OCI-LY7 (cell line): ENCODE results near the gene ZNF892. TPM values are rescaled to one million over a fixed set of nuclear protein-coding genes. Genes with fewer than 3 reads are reported as not detected.
"Not testable (repeated sequence)": the region's sequence is repeated elsewhere in the genome, so short reads cannot be mapped to it uniquely, and the experiment has no call there.

Source experiments
- BruUV-seq: library from RNA; stranded (reverse); fragments of 400-500 nt; replicated peaks from 2 replicates; lab custom pipeline; 2021; lab: Mats Ljungman, UMichigan
- CTCF ChIA-PET: fragments of 300-600 bp; sonication (Branson Sonifier 250); formaldehyde crosslinking; loops from one replicate; lab custom pipeline; 2022; ENCODE audit warnings: antibody characterized with exemption; ENCODE audit not compliant: unreplicated experiment; lab: Charles Lee
- POLR2A ChIA-PET: fragments of 300-600 bp; sonication (Branson Sonifier 250); formaldehyde crosslinking; loops from one replicate; lab custom pipeline; 2022; ENCODE audit warnings: antibody characterized with exemption; lab: Charles Lee
- DNase-seq: peaks from one replicate; pipeline ENCODE4 v3.0.0-alpha.2; 2015; ENCODE audit warnings: low spot score
- H2AFZ ChIP-seq: fragments of 200-600 bp; sonication (generic), shearing (Covaris generic); 2 replicates; pipeline ENCODE4 v1.6.1; 2014; ENCODE audit warnings: mild to moderate bottlenecking, antibody characterized with exemption, low read length, moderate library complexity
- H3K27ac ChIP-seq: fragments of 200-600 bp; sonication (generic); 2 replicates; pipeline ENCODE4 v1.5.1; 2014; ENCODE audit warnings: mixed run types, low read depth, mild to moderate bottlenecking, moderate library complexity, low read length, inconsistent platforms; ENCODE audit not compliant: poor library complexity, severe bottlenecking
- H3K36me3 ChIP-seq: fragments of 200-600 bp; sonication (generic); 2 replicates; pipeline ENCODE4 v1.6.1; 2014; ENCODE audit warnings: mild to moderate bottlenecking, antibody characterized with exemption, low read length, moderate library complexity, mixed read lengths; ENCODE audit not compliant: insufficient read depth
- H3K4me1 ChIP-seq: fragments of 200-600 bp; sonication (generic); 2 replicates; pipeline ENCODE4 v1.5.1; 2014; ENCODE audit warnings: mild to moderate bottlenecking, low read length; ENCODE audit not compliant: insufficient read depth, poor library complexity, severe bottlenecking
- H3K4me2 ChIP-seq: fragments of 200-600 bp; sonication (generic); 2 replicates; pipeline ENCODE4 v1.6.1; 2014; ENCODE audit warnings: mild to moderate bottlenecking, low read length
- H3K4me3 ChIP-seq: fragments of 200-600 bp; sonication (generic); 2 replicates; pipeline ENCODE4 v1.5.1; 2014; ENCODE audit warnings: mild to moderate bottlenecking, low read depth, low read length; ENCODE audit not compliant: poor library complexity, severe bottlenecking
- H3K79me2 ChIP-seq: fragments of 200-600 bp; sonication (generic); 2 replicates; pipeline ENCODE4 v1.6.1; 2016; ENCODE audit warnings: low read depth, mild to moderate bottlenecking, low read length, moderate library complexity, mixed read lengths; ENCODE audit not compliant: insufficient read depth
- H3K9me2 ChIP-seq: fragments of 200-600 bp; sonication (generic); 2 replicates; pipeline ENCODE4 v1.6.1; 2016; ENCODE audit warnings: mild to moderate bottlenecking, low read length, mixed read lengths; ENCODE audit not compliant: insufficient read depth
- H3K9me3 ChIP-seq: fragments of 200-600 bp; sonication (generic); 2 replicates; pipeline ENCODE4 v1.6.1; 2014; ENCODE audit warnings: mild to moderate bottlenecking, mixed run types, low read length, mixed read lengths
- H4K20me1 ChIP-seq: fragments of 200-600 bp; sonication (generic); 2 replicates; pipeline ENCODE4 v1.6.1; 2014; ENCODE audit warnings: mild to moderate bottlenecking, antibody characterized with exemption, low read length, moderate library complexity, mixed read lengths; ENCODE audit not compliant: insufficient read depth
- CTCF ChIP-seq: fragments of 200-600 bp; sonication (generic); conservative IDR thresholded peaks from 2 replicates; pipeline ENCODE4 v1.5.1; 2014; ENCODE audit warnings: mild to moderate bottlenecking, antibody characterized with exemption, low read length, moderate library complexity, mixed read lengths
- EZH2phosphoT487 ChIP-seq: fragments of 200-600 bp; sonication (generic); IDR thresholded peaks from 2 replicates; pipeline ENCODE4 v1.6.1; 2018; ENCODE audit warnings: low read depth, borderline replicate concordance, mild to moderate bottlenecking, mixed run types, antibody characterized with exemption, low read length, moderate library complexity, mixed read lengths
- intact Hi-C: fragments of 100-400 bp; cut with micrococcal nuclease; formaldehyde crosslinking; loops from one replicate; pipeline ENCODE4 v1.10.0; 2022; ENCODE audit not compliant: unreplicated experiment
- total RNA-seq, 2 experiments: library from RNA; depleted of rRNA in 1 of 2; stranded (reverse); fragments of >200 nt in 1 of 2; shearing (Covaris generic) in 1 of 2; gene quantifications; 2 replicates each; pipeline ENCODE4 v1.2.3, GENCODE V29; 2014 to 2022

Gene ZNF892
- total RNA-seq, 2 experiments from 2014 or later: 2.9 to 4.7 TPM

- Histone ChIP-seq H3K36me3 (peaks cover 15% of the 10 kb centered on the region), H4K20me1 (no peaks in the 10 kb centered on the region), H2AFZ (no peak overlapping the region), H3K9me2 (no peaks in the 10 kb centered on the region), H3K4me2 (no peak overlapping the region), H3K4me1 (no peaks in the 10 kb centered on the region), H3K79me2 (no peaks in the 10 kb centered on the region), H3K27ac (no peak overlapping the region), H3K4me3 (no peak overlapping the region), H3K9me3 (no peaks in the 10 kb centered on the region)
- no peak for DNase-seq
- CTCF ChIA-PET: no interaction called here
- intact Hi-C loops: no loop called here
- TF ChIP-seq EZH2phosphoT487: no peak
- BruUV-seq: no TSS peak
- POLR2A ChIA-PET: interaction anchor here (0.5 kb wide), 1 partner anchor 18 kb away, joined by 7 read pairs; no protein-coding TSS in a partner anchor
Observed at GRCh38 chr2:95185973-95186372, 21.3 kb upstream of the ZNF892 start.

GRCh38 chr2:95192956-95193355 is 14.4 kb upstream of the ZNF892 start:
- peak; percentile 51 for TF ChIP-seq CTCF
- DNase-seq: peak; percentile 10
- H2AFZ ChIP-seq, POLR2A ChIA-PET, H4K20me1 ChIP-seq, H3K4me2 ChIP-seq, H3K9me2 ChIP-seq, H3K9me3 ChIP-seq, H3K27ac ChIP-seq, H3K4me3 ChIP-seq, H3K36me3 ChIP-seq, BruUV-seq, H3K4me1 ChIP-seq, intact Hi-C loops, CTCF ChIA-PET, H3K79me2 ChIP-seq: not testable (repeated sequence)

GRCh38 chr2:95203911-95204310 is 3.4 kb upstream of the ZNF892 start:
- POLR2A ChIA-PET: no interaction called here
- Histone ChIP-seq H3K4me2 (no peak overlapping the region), H3K27ac (no peak overlapping the region), H3K36me3 (no peaks in the 10 kb centered on the region), H3K4me3 (no peak overlapping the region), H3K79me2 (no peaks in the 10 kb centered on the region), H2AFZ (no peak overlapping the region), H3K4me1 (peaks cover 4% of the 10 kb centered on the region), H4K20me1 (no peaks in the 10 kb centered on the region), H3K9me2 (no peaks in the 10 kb centered on the region), H3K9me3 (peaks cover 12% of the 10 kb centered on the region; the same call in 1 of the 2 replicates)
- CTCF ChIA-PET: no interaction called here
- DNase-seq: no peak
- TF ChIP-seq CTCF (no peak), EZH2phosphoT487 (no peak)
- intact Hi-C loops: no loop called here
- BruUV-seq: no TSS peak
